ENCODE data around the gene BNC1.

BNC1 gene

DNA sequence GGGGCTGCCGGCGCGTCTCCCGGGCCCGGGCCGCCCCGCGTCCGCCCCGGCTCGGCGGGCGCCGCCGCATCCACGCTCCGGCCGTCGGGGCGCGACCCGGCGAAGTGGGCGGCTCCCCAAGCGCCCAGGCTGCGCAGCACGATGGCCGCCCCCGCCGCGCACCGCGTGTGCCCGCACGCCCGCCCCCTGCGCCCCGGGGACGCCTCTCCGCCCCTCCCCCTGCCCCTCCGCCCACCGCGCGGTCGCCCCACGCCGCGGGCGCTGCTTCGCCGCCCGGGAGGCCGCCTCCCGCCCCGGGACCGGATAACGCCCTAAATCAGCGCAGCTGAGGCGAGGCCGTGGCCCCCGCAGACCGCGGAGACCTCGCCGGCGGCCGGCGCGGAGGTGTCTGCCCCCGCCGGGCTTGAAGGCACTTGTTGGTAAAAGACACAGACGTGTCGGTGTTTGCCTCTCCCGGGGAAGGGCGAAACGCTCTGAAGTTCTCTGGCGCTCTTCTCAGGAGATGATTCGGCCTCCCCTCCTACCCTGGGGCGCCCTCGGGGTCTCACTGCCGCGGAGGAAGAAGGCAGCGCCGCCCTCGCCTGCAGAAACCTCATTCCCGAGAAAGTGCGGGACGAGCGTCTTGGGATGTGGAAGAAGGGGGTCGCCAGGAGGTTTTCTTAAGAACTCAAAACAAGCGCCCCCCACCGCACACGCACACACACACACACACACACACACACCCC, at the start of gene BNC1:
BNC1 (minus strand) TSS at position 106 of the 725 bp plus-strand sequence; CDS start at position 70, 36 bp downstream.
- DNase-seq: no peak

DNA sequence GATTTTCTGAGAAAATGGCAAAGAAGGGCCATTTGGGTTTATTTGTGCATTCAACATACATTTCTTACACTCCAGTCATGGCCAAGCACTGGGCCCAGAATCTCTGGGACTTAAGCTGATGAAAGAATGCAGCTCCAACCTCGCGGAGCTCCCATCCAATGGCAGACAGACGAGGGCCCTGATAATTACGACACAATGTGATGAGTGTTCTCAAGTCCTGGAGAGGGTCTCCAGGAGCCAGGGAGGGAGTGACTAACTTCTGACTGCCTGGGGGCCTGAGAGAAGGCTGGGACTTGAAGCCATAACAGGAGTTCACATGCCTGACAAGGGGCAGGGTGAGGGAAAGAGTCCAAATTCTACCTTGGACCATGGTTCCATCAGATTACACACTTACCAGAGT, 42.6 kb upstream of the BNC1 start:
- no peak for DNase-seq

- no peak for DNase-seq
These were observed 40.3 kb upstream of the BNC1 start for GRCh38 chr15:83324799-83325198.

- DNase-seq: no peak
These were observed 38.8 kb upstream of the BNC1 start for GRCh38 chr15:83323296-83323711.

- no peak for DNase-seq
These were observed 38.2 kb upstream of the BNC1 start for GRCh38 chr15:83322691-83323090.

GRCh38 chr15:83322061-83322460, 37.6 kb upstream of the BNC1 start:
- no peak for DNase-seq

- no peak for DNase-seq
These were observed 36.4 kb upstream of the BNC1 start for GRCh38 chr15:83320844-83321243.

- DNase-seq: no peak
These were observed 35.9 kb upstream of the BNC1 start for GRCh38 chr15:83320404-83320803.

GRCh38 chr15:83319771-83320170, 35.3 kb upstream of the BNC1 start:
- DNase-seq: no peak

- DNase-seq: no peak
These were observed 34.5 kb upstream of the BNC1 start for GRCh38 chr15:83318861-83319415.

- no peak for DNase-seq
These were observed 33.6 kb upstream of the BNC1 start for GRCh38 chr15:83318036-83318435.

DNA sequence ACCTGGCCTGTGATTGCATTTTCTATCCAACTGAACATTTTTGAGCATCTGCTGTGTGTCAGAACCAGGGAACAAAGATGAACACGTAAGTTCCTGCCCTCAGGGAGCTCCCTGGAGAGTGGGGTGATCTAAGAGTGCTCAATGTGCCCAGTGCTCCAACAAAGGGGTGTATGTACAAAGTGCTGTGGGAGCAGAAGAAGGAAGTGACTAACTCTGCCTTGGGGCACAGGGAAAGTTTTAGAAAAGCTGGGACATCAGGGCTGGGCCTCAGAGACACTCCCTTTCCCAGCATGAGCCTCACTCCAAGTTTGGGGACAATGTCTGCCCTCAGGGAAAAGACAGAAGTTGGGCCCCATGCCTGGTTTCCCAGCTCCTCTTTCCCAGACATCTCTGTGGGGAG, 27.6 kb upstream of the BNC1 start:
- DNase-seq: no peak

DNA sequence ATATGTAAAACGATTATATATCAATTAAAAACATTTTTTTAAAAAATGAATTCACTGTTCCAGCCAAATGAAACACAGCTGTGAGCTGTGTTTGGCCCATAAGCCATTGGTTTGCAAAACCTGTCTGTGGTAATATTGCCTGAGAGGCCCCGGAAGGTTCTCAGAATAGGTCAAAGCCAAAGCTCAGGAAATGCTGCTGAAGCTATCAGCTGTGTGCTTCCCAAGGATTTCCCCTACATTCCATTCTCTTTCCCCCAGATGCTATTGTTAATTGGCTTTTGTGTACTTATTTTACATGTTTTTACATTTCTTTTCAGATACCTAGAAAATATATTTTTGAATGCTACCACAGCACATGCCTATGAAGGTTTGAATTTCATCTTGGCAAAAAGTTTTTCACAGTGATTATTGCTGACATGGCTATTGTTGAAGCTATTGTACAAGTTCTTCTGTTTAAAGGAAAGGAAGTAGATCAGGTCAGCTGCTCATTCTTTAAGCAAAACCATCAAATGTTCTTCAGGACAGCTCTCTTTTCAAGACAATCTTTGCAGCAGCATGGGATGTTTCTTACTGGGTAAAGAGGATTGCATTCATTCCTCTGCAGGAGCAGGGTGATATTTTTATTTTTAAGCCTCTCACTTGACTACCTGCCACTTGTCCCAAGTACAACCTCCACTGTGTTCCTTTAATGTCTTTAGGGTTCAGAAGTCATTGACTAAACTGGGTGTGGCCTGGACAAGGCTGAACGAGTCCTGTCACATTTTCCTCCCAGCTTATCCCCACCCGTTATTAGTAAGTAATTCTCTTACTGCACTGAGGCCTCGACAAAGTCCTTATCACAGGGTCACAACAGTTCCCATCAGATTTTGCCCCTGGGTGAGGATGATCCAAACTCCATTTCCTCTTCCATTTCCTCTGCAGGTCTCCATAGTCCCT, 26.3 kb upstream of the BNC1 start:
- DNase-seq: no peak

GRCh38 chr15:83308671-83309070, 24.2 kb upstream of the BNC1 start:
- DNase-seq: no peak

DNA sequence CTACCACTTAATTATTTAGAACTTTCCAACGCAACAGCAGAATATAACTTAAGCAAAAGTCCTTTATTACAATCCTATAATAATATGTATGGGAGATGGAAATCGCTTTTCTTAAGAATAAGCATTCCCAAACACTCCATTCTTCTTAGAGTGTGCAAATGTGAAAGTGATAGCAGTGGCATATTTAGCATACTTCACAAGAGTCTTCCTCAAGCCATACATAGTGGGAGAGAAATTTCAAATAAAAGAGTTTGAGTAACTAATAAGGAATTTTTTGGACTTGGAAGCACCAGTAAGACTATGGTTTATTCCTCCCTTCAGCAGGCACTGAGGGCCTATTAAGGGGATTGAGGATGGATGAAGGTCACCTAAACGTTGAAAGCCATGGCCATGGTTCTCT, 22.1 kb upstream of the BNC1 start:
- no peak for DNase-seq

- DNase-seq: no peak
These were observed 21.3 kb upstream of the BNC1 start for GRCh38 chr15:83305704-83306291.

DNA sequence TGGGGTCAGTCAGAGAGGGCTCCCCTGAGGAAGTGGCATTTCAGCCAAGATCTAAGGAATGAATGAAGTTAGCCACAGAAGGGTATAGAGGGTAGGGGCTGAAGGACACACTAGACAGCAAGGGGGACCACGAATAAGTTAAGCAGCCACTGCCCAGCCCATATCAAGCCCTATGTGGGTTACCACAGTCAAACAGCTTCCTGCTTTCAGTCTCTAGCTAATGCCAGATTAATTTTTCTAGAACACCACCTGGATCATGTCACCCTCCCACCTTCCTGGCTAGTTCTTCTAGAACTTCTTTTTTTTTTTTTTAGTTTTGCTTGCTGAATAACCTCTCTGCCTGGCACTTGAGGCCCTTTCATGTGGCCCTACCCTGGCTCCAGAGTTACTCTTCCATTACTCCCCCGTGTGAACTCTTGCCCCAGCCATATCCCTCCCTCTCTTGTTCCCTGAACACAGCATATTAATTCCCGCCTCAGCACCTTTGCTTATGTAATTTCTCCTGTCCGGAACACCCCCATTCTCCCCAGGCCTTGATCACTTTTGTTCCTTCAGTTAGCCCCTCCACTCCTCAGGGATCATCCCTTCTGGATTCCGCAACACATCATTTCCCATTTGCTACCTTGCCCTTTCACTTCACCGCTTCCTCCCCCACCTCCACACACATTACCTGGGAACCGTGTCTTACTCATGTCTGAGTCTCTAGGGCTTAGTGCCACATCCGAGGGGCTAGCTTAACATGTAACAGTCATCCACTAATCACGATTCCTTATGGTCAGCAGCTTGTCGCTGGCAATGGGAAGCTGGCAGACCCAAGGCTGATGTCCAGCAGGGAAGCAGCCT, 20.6 kb upstream of the BNC1 start:
- DNase-seq: no peak

- DNase-seq: no peak
These were observed 19.1 kb upstream of the BNC1 start for GRCh38 chr15:83303535-83303934.

DNA sequence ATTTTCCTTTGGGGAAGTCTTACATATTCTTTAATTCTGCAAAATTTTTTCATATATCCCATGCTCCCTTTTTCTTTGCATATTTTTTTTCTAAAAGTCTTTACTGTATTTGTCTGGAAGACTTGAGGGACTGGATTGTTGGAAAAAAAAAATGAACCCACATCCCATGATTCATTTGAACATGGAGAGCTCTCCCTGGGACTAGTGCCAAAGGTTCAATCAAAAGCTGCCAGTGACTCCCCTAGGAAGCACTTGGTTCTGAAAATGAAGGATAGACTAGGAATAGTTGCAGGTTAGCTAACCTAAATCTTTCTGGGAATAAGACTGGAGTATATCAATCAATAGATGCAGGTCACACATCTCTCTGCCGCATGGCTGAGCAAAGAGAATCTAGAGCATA, 16.4 kb upstream of the BNC1 start:
- DNase-seq: no peak

DNA sequence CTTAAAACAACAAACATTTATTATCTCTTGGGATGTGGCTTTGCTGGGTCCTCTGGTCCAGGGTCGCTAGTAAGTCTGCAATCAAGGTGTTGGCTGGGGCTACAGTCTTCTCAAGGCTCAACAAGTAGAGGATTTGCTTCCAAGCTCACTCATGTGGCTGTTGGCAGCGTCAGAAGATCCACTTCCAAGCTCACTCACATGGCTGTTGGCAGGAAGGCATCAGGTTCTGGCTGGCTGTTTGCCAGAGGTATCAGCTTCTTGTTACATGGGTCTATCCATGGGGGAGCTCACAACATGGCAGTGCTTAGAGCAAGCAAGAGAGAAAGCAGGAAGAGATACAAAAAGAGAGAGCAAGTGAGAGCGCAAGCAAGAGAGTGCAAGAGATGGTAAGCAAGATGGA, 15.0 kb upstream of the BNC1 start:
- no peak for DNase-seq

- DNase-seq: no peak
These were observed 11.0 kb upstream of the BNC1 start for GRCh38 chr15:83295417-83295816.

DNA sequence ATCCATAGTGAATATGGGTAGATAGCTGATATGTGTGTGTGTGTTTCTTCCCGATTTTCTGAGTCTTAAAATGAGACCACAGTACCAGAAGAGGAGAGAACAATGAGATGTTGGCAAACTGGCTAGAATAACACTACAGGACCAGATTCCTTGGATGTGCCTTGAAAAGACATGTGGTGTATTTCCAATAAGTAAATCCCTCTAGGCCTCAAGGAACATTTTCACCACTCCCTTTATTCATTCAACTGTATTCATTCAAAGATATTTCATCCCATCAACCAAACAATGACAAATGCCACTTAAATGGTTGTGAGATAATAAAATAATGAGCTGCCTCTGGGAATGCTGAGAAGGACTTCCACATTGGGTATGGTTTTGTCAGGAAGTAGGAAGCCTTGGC, 8.7 kb upstream of the BNC1 start:
- no peak for DNase-seq

DNA sequence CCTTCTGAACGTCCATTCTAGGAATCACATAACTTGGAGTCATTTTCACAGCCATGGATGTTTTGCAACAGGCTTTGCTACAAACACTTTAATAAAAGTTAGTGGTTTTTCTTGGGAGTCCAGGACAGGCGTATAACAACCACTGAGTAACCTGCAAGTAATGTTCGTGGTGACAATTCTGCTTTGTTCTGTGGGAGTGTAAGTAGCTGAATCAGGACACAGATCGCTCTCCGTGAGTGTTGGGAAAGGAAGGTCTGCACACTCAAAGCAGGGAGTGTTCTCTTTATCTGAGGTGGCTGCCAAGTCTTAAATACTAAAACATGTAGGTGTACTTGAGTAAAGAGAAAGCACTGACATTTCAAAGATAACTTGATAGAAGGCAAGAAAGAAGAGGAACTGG, 7.9 kb upstream of the BNC1 start:
- DNase-seq: no peak
